Glutamatergic neuron (in vitro differentiated cells): ENCODE results near the gene CBX2. TPM values are rescaled to one million over a fixed set of nuclear protein-coding genes. Genes with fewer than 3 reads are reported as not detected.

Experiments used
- DNase-seq: peaks from one replicate; pipeline ENCODE4 v3.0.0; 2022
- H3K27ac Mint-ChIP-seq: one replicate; pipeline ENCODE4 v1.8.0; 2020; ENCODE audit warnings: mild to moderate bottlenecking, mixed read lengths, inconsistent platforms; ENCODE audit not compliant: unreplicated experiment
- H3K27me3 Mint-ChIP-seq: one replicate; pipeline ENCODE4 v1.8.0; 2020; ENCODE audit warnings: mild to moderate bottlenecking, moderate library complexity, mixed read lengths, inconsistent platforms; ENCODE audit not compliant: unreplicated experiment
- H3K36me3 Mint-ChIP-seq: one replicate; pipeline ENCODE4 v1.8.0; 2020; ENCODE audit warnings: mild to moderate bottlenecking, mixed read lengths, inconsistent platforms; ENCODE audit not compliant: unreplicated experiment
- H3K4me1 Mint-ChIP-seq: one replicate; pipeline ENCODE4 v1.8.0; 2020; ENCODE audit warnings: mild to moderate bottlenecking, low read depth, mixed read lengths, inconsistent platforms; ENCODE audit not compliant: unreplicated experiment
- H3K4me3 Mint-ChIP-seq: one replicate; pipeline ENCODE4 v1.8.0; 2020; ENCODE audit warnings: mild to moderate bottlenecking, mixed read lengths, inconsistent platforms; ENCODE audit not compliant: unreplicated experiment
- H3K9me3 Mint-ChIP-seq: one replicate; pipeline ENCODE4 v1.8.0; 2020; ENCODE audit warnings: mild to moderate bottlenecking, moderate library complexity, mixed read lengths, inconsistent platforms; ENCODE audit not compliant: unreplicated experiment
- total RNA-seq: library from RNA; stranded (reverse); fragmentation: NEBNext Ultra II Directional; extraction: Animal tissue kit (Norgen Biotek cat#: 25700); gene quantifications from one replicate; pipeline ENCODE4 v1.2.1, GENCODE V29; 2021; ENCODE audit not compliant: unreplicated experiment
- TF ChIP-seq, protein P1 (sequence below): fragments of 200-600 bp; sonication (generic); IDR thresholded peaks from one replicate; pipeline ENCODE4 v1.5.0; 2021; ENCODE audit not compliant: partially characterized antibody, unreplicated experiment

The CBX2 gene
- total RNA-seq, 1 donor from 2014 or later: 78.8 TPM

DNA sequence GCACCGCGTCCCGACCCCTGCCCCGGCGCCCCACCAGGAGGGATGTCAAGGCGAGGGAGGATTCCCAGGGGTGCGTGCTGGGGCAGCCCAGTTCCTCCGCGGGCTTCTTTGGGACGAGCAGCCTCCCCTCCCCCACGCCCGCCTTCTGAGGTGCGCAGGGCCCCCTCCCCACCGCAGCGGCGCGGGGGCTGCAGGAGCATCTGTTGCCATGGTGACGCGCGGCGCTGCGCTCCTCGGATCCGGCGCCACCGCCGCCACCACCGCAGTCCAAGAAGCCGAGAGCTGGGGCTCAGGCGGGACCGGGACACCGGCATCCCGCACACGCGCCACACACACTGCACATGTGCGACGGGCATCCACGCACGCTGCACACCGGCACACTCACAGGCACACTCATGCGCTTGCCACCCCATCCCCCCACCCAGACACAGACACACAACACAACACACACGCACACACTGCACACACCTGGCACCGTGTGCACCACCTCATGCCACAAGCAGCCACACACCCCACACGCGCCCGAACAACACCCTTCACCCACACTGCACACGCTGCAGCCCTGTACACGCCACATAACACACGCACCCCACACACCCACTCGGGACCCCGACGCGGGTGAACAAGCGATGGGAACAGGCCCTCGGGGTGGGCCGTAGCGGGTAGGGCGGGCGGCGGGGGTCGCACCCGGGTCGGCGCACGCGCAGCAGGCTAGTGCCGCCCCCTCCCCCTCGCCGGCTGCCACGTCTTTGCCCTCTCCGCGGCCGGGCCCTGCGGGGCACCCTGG, 30.2 kb upstream of the CBX2 start:
- peaks cover 16% of the 10 kb centered on the region for H3K27me3 Mint-ChIP-seq
- TF ChIP-seq, protein P1, sequence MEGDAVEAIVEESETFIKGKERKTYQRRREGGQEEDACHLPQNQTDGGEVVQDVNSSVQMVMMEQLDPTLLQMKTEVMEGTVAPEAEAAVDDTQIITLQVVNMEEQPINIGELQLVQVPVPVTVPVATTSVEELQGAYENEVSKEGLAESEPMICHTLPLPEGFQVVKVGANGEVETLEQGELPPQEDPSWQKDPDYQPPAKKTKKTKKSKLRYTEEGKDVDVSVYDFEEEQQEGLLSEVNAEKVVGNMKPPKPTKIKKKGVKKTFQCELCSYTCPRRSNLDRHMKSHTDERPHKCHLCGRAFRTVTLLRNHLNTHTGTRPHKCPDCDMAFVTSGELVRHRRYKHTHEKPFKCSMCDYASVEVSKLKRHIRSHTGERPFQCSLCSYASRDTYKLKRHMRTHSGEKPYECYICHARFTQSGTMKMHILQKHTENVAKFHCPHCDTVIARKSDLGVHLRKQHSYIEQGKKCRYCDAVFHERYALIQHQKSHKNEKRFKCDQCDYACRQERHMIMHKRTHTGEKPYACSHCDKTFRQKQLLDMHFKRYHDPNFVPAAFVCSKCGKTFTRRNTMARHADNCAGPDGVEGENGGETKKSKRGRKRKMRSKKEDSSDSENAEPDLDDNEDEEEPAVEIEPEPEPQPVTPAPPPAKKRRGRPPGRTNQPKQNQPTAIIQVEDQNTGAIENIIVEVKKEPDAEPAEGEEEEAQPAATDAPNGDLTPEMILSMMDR: no peak
- H3K4me1 Mint-ChIP-seq: peaks cover 9% of the 10 kb centered on the region
- no peak overlapping the region for H3K27ac Mint-ChIP-seq
- peak overlapping the region; percentile 84 for H3K4me3 Mint-ChIP-seq
- H3K36me3 Mint-ChIP-seq: no peaks in the 10 kb centered on the region
- DNase-seq: peak; percentile 58
- peaks cover 2% of the 10 kb centered on the region for H3K9me3 Mint-ChIP-seq

DNA sequence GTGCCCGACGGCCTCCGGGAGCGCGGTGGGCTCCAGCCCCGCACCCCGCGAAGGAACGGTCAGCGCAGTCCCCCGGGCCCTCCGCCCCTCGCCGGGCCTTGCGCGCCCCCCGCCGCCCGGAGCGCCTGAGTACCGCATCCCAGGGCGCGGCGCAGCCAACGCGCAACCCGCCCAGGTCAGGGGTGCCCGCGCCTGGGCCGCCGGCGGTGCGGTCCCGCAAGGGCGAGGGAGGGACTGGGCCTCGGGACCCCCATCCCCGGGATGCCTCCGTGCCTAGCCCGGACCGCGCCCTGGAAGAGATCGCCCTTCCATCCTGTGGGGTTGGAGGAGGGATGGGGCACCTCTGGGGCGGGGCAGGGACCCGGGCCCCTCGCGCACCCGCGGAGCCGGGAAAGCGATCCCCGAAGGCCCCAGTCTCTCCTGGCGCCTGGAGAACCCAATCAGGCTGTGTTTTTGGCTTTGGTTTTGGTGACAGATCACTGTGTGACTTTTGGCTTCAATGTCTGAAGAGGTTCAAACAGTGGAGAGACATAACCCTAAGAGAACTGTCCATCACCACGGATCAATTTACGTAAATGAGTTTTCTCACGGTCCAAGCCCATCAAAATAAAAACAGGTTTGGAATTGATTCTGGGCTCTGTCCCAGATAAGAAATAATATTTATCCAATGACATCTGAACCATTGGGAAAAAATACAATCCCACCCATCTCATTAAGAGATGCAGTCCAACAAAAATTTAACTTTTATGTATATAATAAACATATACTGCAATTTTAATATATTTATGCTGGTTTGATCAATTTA, 29.5 kb upstream of the CBX2 start:
- H3K4me3 Mint-ChIP-seq: peak overlapping the region; percentile 76
- H3K9me3 Mint-ChIP-seq: peaks cover 2% of the 10 kb centered on the region
- no peak for DNase-seq
- peaks cover 9% of the 10 kb centered on the region for H3K4me1 Mint-ChIP-seq
- TF ChIP-seq, protein P1: no peak
- peaks cover 16% of the 10 kb centered on the region for H3K27me3 Mint-ChIP-seq
- H3K27ac Mint-ChIP-seq: no peak overlapping the region
- H3K36me3 Mint-ChIP-seq: no peaks in the 10 kb centered on the region

DNA sequence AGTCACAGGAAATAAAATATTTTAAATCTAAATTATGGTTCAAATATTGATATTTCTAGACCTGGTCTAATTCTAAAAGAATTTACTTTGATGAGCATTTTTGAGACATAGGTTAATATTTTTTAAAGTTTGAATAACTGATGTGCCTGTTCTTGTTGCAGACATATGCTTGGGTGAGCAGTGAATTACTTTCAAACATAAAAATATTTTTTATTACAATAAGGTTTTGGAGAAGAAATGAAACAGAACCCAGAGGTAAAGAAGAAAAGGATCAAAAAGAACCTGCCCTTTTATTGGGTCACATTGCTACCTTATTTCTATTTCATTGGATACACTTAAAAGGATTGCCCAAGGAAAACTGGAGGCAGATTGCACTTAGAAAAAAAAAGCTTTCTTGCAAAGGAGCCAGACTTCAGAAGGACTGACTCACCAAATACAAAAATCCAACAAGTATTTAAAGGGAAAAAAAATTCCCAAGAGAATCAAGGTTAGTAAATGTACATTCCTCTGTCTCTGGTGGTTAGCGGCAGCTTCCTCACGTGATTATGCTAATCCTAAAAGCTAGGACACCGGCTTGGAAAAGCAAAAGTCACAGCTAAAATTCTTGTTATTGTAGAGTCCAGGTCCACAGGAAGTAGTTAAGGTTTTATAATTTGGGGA, 28.7 kb upstream of the CBX2 start:
- H3K36me3 Mint-ChIP-seq: no peaks in the 10 kb centered on the region
- H3K4me1 Mint-ChIP-seq: peaks cover 9% of the 10 kb centered on the region
- no peak for DNase-seq
- H3K27me3 Mint-ChIP-seq: peaks cover 16% of the 10 kb centered on the region
- no peak overlapping the region for H3K27ac Mint-ChIP-seq
- no peak overlapping the region for H3K4me3 Mint-ChIP-seq
- H3K9me3 Mint-ChIP-seq: peaks cover 2% of the 10 kb centered on the region
- TF ChIP-seq, protein P1: no peak

DNA sequence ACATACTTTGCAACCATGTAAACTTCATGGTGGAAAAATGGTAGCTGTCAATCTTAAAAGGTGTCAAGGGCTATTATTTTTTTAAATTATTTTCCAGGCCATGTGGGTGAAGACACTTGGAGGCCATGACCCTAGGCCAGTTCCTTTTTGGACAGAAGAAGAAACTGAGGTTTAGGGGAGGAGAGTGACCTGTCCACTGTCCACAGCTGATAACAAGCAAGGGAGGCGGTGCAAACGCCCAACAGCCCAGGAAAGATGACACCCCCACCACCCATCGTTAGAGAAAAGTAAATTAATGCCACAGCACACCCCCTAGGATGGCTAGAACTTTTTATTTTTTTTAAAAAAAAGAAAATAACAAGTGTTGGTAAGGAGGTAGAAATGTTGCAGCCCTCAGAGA, 28.0 kb upstream of the CBX2 start:
- Mint-ChIP-seq H3K4me3 (no peak overlapping the region), H3K9me3 (peaks cover 2% of the 10 kb centered on the region), H3K27ac (no peak overlapping the region), H3K36me3 (no peaks in the 10 kb centered on the region), H3K4me1 (peaks cover 9% of the 10 kb centered on the region), H3K27me3 (peaks cover 16% of the 10 kb centered on the region)
- DNase-seq: no peak
- TF ChIP-seq, protein P1: no peak
